Activated T-cell treated with anti-CD3 and anti-CD28 coated beads, Interleukin-2, amount 50 U/mL, for 24 hours (primary cell): ENCODE results near the gene ARRB1.

ENCODE experiments used
- DNase-seq: peaks from one replicate; pipeline ENCODE4 v3.0.0-alpha.2; 2020
- H3K27ac Mint-ChIP-seq: 2 replicates; pipeline ENCODE4 v1.8.0; 2020; ENCODE audit warnings: mild to moderate bottlenecking, mixed read lengths
- H3K27me3 Mint-ChIP-seq: 2 replicates; pipeline ENCODE4 v1.8.0; 2020; ENCODE audit warnings: mixed read lengths
- H3K36me3 Mint-ChIP-seq: 2 replicates; pipeline ENCODE4 v1.8.0; 2020; ENCODE audit warnings: low read depth, mixed read lengths
- H3K4me1 Mint-ChIP-seq: 2 replicates; pipeline ENCODE4 v1.8.0; 2020; ENCODE audit warnings: low read depth, mixed read lengths
- H3K4me3 Mint-ChIP-seq: 2 replicates; pipeline ENCODE4 v1.8.0; 2020; ENCODE audit warnings: mild to moderate bottlenecking, moderate library complexity, mixed read lengths
- H3K9me3 Mint-ChIP-seq: 2 replicates; pipeline ENCODE4 v1.8.0; 2020; ENCODE audit warnings: mixed read lengths

ARRB1 gene

GRCh38 chr11:75246006-75246670, 105.3 kb downstream of the ARRB1 start:
- peak; percentile 17 for DNase-seq
- H3K27ac Mint-ChIP-seq, result no peak overlapping the region

GRCh38 chr11:75245356-75246005, 106.0 kb downstream of the ARRB1 start:
- Mint-ChIP-seq H3K36me3 (no peaks in the 10 kb centered on the region), H3K27me3 (peaks cover 30% of the 10 kb centered on the region), H3K4me3 (no peak overlapping the region), H3K9me3 (no peaks in the 10 kb centered on the region), H3K4me1 (peaks cover 7% of the 10 kb centered on the region), H3K27ac (no peak overlapping the region)
- no peak for DNase-seq

More at GRCh38 chr11:75246006-75246670, 105.3 kb downstream of the ARRB1 start:
- Mint-ChIP-seq H3K4me3 (no peak overlapping the region), H3K9me3 (no peaks in the 10 kb centered on the region), H3K27me3 (peaks cover 30% of the 10 kb centered on the region), H3K36me3 (no peaks in the 10 kb centered on the region), H3K4me1 (peaks cover 7% of the 10 kb centered on the region)

- Mint-ChIP-seq H3K27me3 (peaks cover 34% of the 10 kb centered on the region), H3K36me3 (no peaks in the 10 kb centered on the region), H3K4me1 (peaks cover 14% of the 10 kb centered on the region), H3K27ac (no peak overlapping the region), H3K9me3 (no peaks in the 10 kb centered on the region), H3K4me3 (no peak overlapping the region)
- no peak for DNase-seq
Observed at GRCh38 chr11:75244052-75244814, 107.2 kb downstream of the ARRB1 start.

DNA sequence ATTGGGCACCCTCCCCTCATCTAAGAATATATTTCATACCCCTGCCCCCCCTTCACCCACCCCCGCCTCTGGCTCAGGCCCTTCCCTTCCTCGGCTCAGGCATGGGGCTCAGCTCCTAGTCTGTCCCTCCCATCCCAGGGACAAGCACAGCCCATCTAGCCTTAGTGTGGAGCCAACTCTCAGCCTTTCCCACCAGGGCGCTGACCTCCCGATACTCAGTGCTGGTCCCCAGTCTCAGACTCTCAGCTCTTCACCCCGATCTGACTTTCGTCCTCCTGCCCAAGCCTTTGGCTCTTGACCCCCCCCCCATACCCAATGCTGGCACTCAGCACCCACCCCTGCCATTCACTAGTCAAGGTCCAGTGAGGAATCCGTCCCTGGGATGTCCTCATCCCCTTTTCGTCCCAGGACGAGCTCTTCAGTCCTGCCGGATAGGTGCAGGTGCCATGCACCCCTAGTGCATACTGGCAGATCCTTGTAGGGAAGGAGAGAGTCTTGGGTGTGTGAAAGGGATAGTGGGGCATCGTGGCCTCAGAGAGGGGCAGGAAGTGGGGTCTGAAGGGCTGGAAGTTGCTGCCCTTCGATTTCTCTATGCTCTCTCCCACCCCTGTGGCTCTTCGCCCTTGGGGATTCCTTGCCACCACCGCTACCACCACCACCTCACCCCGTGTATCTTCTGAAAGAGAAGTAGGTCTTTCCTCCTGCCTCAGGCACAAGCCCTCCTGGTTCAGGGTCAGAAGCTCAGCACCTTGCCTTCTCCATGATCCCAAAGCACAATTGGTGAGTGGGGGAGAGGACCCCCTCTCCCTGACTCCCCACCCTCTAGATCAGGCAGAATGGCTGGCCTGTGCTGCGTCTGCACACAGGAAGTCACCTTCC, 108.5 kb downstream of the ARRB1 start:
- Mint-ChIP-seq H3K27ac (no peak overlapping the region), H3K4me1 (peaks cover 11% of the 10 kb centered on the region), H3K36me3 (no peaks in the 10 kb centered on the region), H3K27me3 (peaks cover 38% of the 10 kb centered on the region), H3K4me3 (peak overlapping the region; percentile 68), H3K9me3 (no peaks in the 10 kb centered on the region)
- peak; percentile 26 for DNase-seq

DNA sequence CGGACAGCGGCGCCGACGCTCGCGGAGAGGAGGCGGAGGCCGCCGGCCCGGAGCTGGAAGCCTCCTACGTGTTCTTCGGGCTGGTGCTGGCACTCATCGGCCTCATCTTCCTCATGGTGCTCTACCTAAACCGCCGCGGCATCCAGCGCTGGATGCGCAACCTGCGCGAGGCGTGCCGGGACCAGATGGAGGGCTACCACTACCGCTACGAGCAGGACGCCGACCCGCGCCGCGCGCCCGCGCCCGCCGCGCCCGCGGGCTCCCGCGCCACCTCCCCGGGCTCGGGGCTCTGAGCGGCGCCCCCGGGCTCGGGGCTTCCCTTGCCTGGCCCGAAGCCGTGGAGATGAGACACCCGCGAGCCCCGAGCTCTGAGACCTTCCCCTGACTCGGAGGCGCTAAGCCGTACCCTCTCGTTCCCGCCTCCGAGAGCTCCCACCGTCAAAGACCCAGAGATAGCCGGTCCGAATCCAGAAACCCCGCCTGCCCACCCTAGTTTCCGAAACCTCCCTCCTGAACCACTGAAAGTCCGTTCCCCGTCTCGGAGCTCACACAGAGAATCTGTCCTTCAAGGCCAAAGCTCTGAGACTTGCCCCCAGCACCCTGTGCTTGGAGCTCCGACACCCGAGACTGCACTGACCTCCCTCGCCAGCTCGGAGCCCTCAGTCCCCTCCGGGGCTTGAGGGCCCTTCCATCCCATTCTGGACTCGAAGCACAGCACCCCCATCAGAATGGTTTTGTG, 109.4 kb downstream of the ARRB1 start:
- H3K27ac Mint-ChIP-seq, result peak overlapping the region; percentile 40
- peaks cover 38% of the 10 kb centered on the region for H3K27me3 Mint-ChIP-seq
- no peaks in the 10 kb centered on the region for H3K36me3 Mint-ChIP-seq
- H3K9me3 Mint-ChIP-seq, result no peaks in the 10 kb centered on the region
- peak overlapping the region; percentile 70 for H3K4me3 Mint-ChIP-seq
- peaks cover 11% of the 10 kb centered on the region for H3K4me1 Mint-ChIP-seq
- no peak for DNase-seq

DNA sequence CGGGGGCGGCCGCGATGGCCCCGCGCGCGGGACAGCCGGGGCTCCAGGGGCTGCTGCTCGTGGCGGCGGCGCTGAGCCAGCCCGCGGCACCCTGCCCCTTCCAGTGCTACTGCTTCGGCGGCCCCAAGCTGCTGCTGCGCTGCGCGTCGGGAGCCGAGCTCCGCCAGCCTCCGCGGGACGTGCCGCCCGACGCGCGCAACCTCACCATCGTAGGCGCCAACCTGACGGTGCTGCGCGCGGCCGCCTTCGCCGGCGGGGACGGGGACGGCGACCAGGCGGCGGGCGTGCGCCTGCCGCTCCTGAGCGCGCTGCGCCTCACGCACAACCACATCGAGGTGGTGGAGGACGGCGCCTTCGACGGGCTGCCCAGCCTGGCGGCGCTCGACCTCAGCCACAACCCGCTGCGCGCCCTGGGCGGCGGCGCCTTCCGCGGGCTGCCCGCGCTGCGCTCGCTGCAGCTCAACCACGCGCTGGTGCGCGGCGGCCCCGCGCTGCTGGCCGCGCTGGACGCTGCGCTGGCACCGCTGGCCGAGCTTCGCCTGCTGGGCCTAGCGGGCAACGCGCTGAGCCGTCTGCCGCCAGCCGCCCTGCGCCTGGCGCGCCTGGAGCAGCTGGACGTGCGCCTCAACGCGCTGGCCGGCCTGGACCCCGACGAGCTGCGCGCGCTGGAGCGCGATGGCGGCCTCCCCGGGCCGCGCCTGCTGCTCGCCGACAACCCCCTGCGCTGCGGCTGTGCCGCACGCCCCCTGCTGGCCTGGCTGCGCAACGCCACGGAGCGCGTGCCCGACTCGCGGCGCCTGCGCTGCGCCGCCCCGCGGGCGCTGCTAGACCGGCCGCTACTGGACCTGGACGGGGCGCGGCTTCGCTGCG, 110.2 kb downstream of the ARRB1 start:
- Mint-ChIP-seq H3K27ac (no peak overlapping the region), H3K27me3 (peaks cover 43% of the 10 kb centered on the region), H3K9me3 (no peaks in the 10 kb centered on the region)

GRCh38 chr11:75240311-75241035, 111.0 kb downstream of the ARRB1 start, which contains the start of gene TPBGL:
TSS of gene TPBGL (plus strand) at chr11:75240774. CDS start at chr11:75241050, 276 bp downstream.
- H3K27me3 Mint-ChIP-seq, result peaks cover 50% of the 10 kb centered on the region
- no peaks in the 10 kb centered on the region for H3K9me3 Mint-ChIP-seq
- peak within 1 kb of the TSS; percentile 73 for H3K4me3 Mint-ChIP-seq
- no peak within 1 kb of the TSS for H3K27ac Mint-ChIP-seq
- H3K4me1 Mint-ChIP-seq, result peaks cover 11% of the 10 kb centered on the region
- DNase-seq, result no peak
- no peaks in the 10 kb centered on the region for H3K36me3 Mint-ChIP-seq

More for the DNA sequence above, 110.2 kb downstream of the ARRB1 start:
- H3K36me3 Mint-ChIP-seq, result no peaks in the 10 kb centered on the region
- peak; percentile 95 for DNase-seq
- H3K4me1 Mint-ChIP-seq, result peaks cover 11% of the 10 kb centered on the region
- H3K4me3 Mint-ChIP-seq, result peak overlapping the region; percentile 70

GRCh38 chr11:75239531-75240290, 111.8 kb downstream of the ARRB1 start:
- DNase-seq, result no peak
- H3K27me3 Mint-ChIP-seq, result peaks cover 50% of the 10 kb centered on the region
- H3K4me3 Mint-ChIP-seq, result peak overlapping the region; percentile 73
- no peak overlapping the region for H3K27ac Mint-ChIP-seq
- no peaks in the 10 kb centered on the region for H3K36me3 Mint-ChIP-seq
- no peaks in the 10 kb centered on the region for H3K9me3 Mint-ChIP-seq
- peaks cover 11% of the 10 kb centered on the region for H3K4me1 Mint-ChIP-seq

- Mint-ChIP-seq H3K9me3 (no peaks in the 10 kb centered on the region), H3K27me3 (peaks cover 46% of the 10 kb centered on the region), H3K4me3 (no peak overlapping the region), H3K27ac (no peak overlapping the region), H3K4me1 (peaks cover 11% of the 10 kb centered on the region), H3K36me3 (no peaks in the 10 kb centered on the region)
- no peak for DNase-seq
Observed at GRCh38 chr11:75238595-75239440, 112.6 kb downstream of the ARRB1 start.

GRCh38 chr11:75237050-75237449, 114.4 kb downstream of the ARRB1 start:
- Mint-ChIP-seq H3K27ac (no peak overlapping the region), H3K36me3 (no peaks in the 10 kb centered on the region), H3K4me3 (no peak overlapping the region), H3K27me3 (peaks cover 28% of the 10 kb centered on the region), H3K4me1 (peaks cover 6% of the 10 kb centered on the region), H3K9me3 (no peaks in the 10 kb centered on the region)
- DNase-seq, result no peak

DNA sequence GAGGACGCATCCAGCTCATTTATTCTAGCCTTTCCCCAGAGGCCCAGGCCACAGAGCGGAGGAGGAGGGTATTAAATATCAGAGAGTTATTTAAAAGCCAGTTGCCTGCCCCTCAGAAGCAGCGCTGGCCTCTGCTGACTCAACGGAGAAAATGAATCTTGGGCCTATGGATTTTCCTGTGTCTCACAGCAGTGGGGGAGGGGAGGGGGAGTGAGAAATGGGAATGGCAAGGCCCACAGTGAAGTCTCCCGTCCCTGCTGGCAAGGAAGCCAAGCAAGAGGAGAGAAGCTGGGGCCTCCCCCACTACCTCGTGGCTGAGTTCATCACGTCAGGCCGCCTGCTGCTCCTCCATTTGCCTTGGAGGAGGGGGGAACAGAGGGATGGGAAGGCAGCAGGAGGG, 115.4 kb downstream of the ARRB1 start:
- Mint-ChIP-seq H3K4me1 (peaks cover 6% of the 10 kb centered on the region), H3K36me3 (no peaks in the 10 kb centered on the region), H3K27ac (no peak overlapping the region), H3K4me3 (no peak overlapping the region), H3K9me3 (no peaks in the 10 kb centered on the region), H3K27me3 (peaks cover 28% of the 10 kb centered on the region)
- no peak for DNase-seq
